VCaP (cell line): ENCODE results near the gene TADA2B.

Source experiments
- H3K27ac ChIP-seq: fragments of 450-650 bp; 2 replicates; pipeline ENCODE4 v1.5.1; 2017
- CTCF ChIP-seq: fragments of 450-650 bp; conservative IDR thresholded peaks from 2 replicates; pipeline ENCODE4 v1.5.1; 2017; ENCODE audit warnings: mild to moderate bottlenecking, moderate library complexity

TADA2B gene

DNA sequence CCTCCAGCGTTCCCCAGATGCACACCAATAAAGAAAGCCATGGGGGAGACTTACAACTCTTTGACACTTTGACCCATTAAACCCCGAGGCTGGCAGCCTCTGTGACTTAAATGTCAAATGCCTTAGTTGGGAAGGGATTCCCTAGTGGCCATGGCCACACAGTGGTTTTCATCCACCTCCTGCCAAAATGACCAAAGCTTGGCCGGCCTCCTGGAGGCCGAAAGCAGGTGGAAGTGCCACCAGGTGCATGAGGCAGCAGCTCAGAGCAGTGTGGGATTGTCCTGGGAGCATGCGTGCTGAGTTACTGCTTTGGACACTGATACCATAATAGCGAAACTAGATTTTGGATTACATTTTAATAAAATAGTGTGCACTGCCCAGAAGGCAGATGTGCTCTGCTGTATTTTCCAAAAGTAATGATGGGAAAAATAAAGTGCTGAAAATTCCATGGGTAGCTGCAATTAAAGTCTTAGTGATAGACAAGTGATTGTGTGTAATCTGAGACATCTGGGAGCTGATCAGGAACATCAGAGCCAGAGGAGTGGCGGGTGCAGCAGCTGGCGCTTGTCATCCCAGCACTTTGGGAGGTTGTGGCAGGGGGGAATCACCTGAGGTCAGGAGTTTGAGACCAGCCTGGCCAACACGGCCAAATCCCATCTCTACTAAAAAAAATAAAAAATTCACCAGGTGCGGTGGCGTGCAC is 39.8 kb upstream of the TADA2B start:
- H3K27ac ChIP-seq: no peak overlapping the region
- no peak for TF ChIP-seq CTCF

- no peak overlapping the region for H3K27ac ChIP-seq
- no peak for TF ChIP-seq CTCF
Observed at GRCh38 chr4:7003879-7004240, 39.3 kb upstream of the TADA2B start.

DNA sequence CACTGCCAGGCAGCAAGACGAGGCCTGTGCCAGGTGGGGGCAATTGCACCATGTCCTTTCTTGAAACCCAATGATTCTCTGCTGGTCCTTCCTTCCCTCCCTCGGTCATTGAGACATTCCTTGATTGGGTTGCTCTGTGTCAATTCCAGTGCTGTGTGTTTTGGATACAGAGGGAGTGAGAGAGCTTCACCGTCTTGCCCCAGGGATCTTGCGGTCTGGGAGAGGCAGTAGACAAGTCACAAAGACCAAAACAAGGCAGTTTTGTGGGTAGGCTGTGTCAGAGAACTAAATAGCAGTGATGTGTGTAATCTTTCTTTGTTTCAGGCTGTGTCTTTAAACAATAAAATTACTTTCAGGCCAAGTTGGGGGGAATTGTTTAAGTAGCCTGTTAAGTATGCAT is 38.8 kb upstream of the TADA2B start:
- H3K27ac ChIP-seq: no peak overlapping the region
- TF ChIP-seq CTCF: no peak

DNA sequence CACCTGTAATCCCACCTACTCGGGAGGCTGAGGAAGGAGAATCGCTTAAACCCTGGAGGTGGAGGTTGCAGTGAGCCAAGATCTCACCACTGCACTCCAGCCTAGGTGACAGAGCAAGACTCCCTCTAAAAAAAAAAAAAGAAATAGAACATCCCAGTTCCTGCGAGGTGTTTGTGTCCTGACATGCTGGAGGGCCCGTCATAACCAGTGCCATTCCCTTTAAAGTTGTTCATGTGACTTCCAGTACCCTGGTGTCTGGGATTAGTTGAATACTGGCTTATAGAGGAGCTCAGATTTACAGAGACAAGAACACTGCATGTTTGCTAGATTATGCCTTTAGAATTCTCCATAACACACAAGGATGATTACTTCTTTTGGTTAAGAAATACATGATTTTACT is 37.6 kb upstream of the TADA2B start:
- no peak overlapping the region for H3K27ac ChIP-seq
- no peak for TF ChIP-seq CTCF

GRCh38 chr4:7006411-7006810 is 36.8 kb upstream of the TADA2B start:
- no peak for TF ChIP-seq CTCF
- H3K27ac ChIP-seq: no peak overlapping the region

DNA sequence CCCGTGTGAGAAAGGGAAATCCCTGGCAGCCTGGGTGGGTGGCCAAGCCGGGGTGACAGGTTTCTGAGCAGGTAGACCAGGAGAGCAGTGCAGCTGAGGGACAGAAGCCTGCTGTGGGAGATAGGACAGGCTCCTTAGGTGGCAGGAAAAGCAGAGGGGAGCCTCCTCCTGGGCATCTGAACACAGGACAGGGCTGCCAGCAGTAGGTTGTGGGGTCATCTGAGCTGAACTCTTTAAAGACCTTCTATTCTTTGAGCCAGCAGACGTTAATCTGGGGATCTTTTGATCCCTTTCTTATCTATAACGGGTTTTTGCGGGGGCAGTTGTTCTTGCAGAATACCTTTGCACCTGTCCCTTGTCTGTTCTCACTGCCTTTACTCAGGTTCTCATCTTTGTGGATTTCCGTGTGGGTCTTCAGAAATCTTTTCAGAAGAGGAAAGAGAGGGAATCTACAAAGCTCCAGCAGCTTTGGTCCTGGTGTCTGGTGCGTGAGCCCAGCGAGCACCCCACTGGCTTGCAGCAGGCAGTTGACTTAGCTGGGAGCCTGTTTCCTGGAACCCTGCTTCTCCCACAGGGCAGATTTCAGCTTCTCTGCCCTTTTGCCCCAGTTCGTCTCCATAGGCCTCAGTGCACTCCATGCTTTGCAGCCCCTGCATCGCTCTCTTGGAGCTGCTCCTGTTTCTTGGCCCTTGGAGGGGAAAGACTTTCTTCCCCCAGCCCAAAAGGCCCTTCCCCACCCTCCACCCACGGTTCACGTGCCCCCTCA is 35.8 kb upstream of the TADA2B start:
- no peak for TF ChIP-seq CTCF
- H3K27ac ChIP-seq: peak overlapping the region; percentile 18; the same call in 1 of the 2 replicates

DNA sequence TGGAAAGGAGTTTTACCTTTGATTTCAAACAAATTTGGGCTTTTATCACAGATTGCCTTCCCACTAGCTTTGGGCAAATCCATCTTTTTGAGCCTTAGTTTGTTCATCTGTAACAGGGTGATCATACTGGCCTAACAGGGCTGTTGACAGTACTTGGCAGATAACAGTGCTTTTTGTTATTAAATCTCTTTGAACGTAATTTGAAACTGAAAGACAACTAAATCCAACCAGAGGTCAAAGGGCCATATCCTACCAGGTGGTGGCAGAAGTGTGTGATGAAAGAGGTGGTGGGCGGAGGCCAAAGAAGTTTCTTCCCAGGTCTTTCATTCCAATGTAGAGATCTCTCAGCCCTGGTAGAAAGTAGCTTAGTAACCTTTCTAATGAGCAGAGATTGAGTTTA is 35.2 kb upstream of the TADA2B start:
- peak overlapping the region; percentile 18; the same call in 1 of the 2 replicates for H3K27ac ChIP-seq
- TF ChIP-seq CTCF: no peak
